ENCODE data around the gene GMDS. TPM values are rescaled to one million over a fixed set of nuclear protein-coding genes. Genes with fewer than 3 reads are reported as not detected.
A peak's percentile ranks its signal among the peaks of the same experiment; 100 is the strongest.

GMDS gene
- total and polyA plus RNA-seq, 2 donors (not counting 3 experiments of a cell fraction or from before 2014, with no cell fraction given), result 9.8 to 23.5 TPM

- Histone ChIP-seq H3K4me3 (replicated peaks in 1 of 3; ENCODE audit: insufficient read depth in 1 of 3, low read depth in 1 of 3, low read length in 3 of 3) (no peak overlapping the region), H3K9ac (replicated peaks; ENCODE audit: extremely low read depth, insufficient read depth, low read length) (no peak overlapping the region), H3K9me3 (replicated peaks; ENCODE audit: control insufficient read depth, insufficient read depth, low read length) (no peaks in the 10 kb centered on the region), H3K36me3 (ENCODE audit: control insufficient read depth in 2 of 2, extremely low read depth in 1 of 2, insufficient read depth in 2 of 2, low read length in 2 of 2) (no peaks in the 10 kb centered on the region), H3K9me1 (replicated peaks; ENCODE audit: control insufficient read depth, extremely low read depth, insufficient read depth, low read length) (no peaks in the 10 kb centered on the region), H2AFZ (ENCODE audit: low read depth, low read length) (no peak overlapping the region), H3K27ac (ENCODE audit: insufficient read depth, low read depth, low read length) (no peak overlapping the region), H4K20me1 (replicated peaks; ENCODE audit: control insufficient read depth, extremely low read depth, insufficient read depth, low read length) (no peaks in the 10 kb centered on the region), H3K79me2 (ENCODE audit: control insufficient read depth, insufficient read depth, low read length) (no peaks in the 10 kb centered on the region), H3K4me2 (ENCODE audit: insufficient read depth, low read length) (peak overlapping the region; percentile 63), H3K4me1 (ENCODE audit: control insufficient read depth, extremely low read depth, insufficient read depth, low read length) (peaks cover 30% of the 10 kb centered on the region), H3K27me3 (ENCODE audit: control insufficient read depth in 2 of 2, insufficient read depth in 2 of 2, low read length in 2 of 2) (no peaks in the 10 kb centered on the region)
- ChIA-PET POLR2A (no interaction called here), CTCF (interaction anchor here (0.8 to 2.2 kb wide), 8 partner anchors 12 to 618 kb away, joined by 3 to 8 read pairs (median 4); no protein-coding TSS in a partner anchor)
- peak; percentile 88 for DNase-seq (ENCODE audit: low read depth, low spot score)
- FAIRE-seq, result peak; percentile 85
- intact Hi-C loops (cut with micrococcal nuclease), result loop anchor here (5.0 kb wide), 1 partner anchor 115 kb away; the partner anchor contains the start of gene GMDS
- dilution Hi-C loops (cut with MboI; ENCODE audit: extremely low pct_ligation_motif_present, low sequenced_read_pairs), result no loop called here
- TF ChIP-seq JUN (IDR thresholded peaks at IDR 0.05; ENCODE audit: borderline replicate concordance, insufficient read depth, insufficient read length, low read depth) (peak; percentile 55), POLR2A (IDR thresholded peaks at IDR 0.05; ENCODE audit: low read depth, low read length) (no peak), FOS (IDR thresholded peaks at IDR 0.05; ENCODE audit: borderline replicate concordance, insufficient read depth, low read length) (peak; percentile 46), MAX (IDR thresholded peaks at IDR 0.05; ENCODE audit: insufficient read depth, insufficient read length) (no peak)
- no TSS peak for BruUV-seq (replicated peaks)
Measured at GRCh38 chr6:2132416-2132815, 113.0 kb downstream of the GMDS start.

GRCh38 chr6:2129182-2129621 lies 116.2 kb downstream of the GMDS start:
- Histone ChIP-seq H3K9me3 (replicated peaks; ENCODE audit: control insufficient read depth, insufficient read depth, low read length) (no peaks in the 10 kb centered on the region), H3K27ac (ENCODE audit: insufficient read depth, low read depth, low read length) (no peak overlapping the region), H3K9ac (replicated peaks; ENCODE audit: extremely low read depth, insufficient read depth, low read length) (no peak overlapping the region), H4K20me1 (replicated peaks; ENCODE audit: control insufficient read depth, extremely low read depth, insufficient read depth, low read length) (no peaks in the 10 kb centered on the region), H3K4me3 (replicated peaks in 1 of 3; ENCODE audit: insufficient read depth in 1 of 3, low read depth in 1 of 3, low read length in 3 of 3) (no peak overlapping the region), H3K4me2 (ENCODE audit: insufficient read depth, low read length) (no peak overlapping the region), H2AFZ (ENCODE audit: low read depth, low read length) (no peak overlapping the region), H3K4me1 (ENCODE audit: control insufficient read depth, extremely low read depth, insufficient read depth, low read length) (peaks cover 42% of the 10 kb centered on the region), H3K36me3 (ENCODE audit: control insufficient read depth in 2 of 2, extremely low read depth in 1 of 2, insufficient read depth in 2 of 2, low read length in 2 of 2) (no peaks in the 10 kb centered on the region), H3K9me1 (replicated peaks; ENCODE audit: control insufficient read depth, extremely low read depth, insufficient read depth, low read length) (no peaks in the 10 kb centered on the region), H3K27me3 (ENCODE audit: control insufficient read depth in 2 of 2, insufficient read depth in 2 of 2, low read length in 2 of 2) (no peaks in the 10 kb centered on the region), H3K79me2 (ENCODE audit: control insufficient read depth, insufficient read depth, low read length) (no peaks in the 10 kb centered on the region)
- FAIRE-seq (no peak), DNase-seq (ENCODE audit: low read depth, low spot score) (no peak)
- ChIA-PET CTCF (no interaction called here), POLR2A (no interaction called here)
- intact Hi-C loops (cut with micrococcal nuclease) (no loop called here), dilution Hi-C loops (cut with MboI; ENCODE audit: extremely low pct_ligation_motif_present, low sequenced_read_pairs) (no loop called here)
- no TSS peak for BruUV-seq (replicated peaks)
- TF ChIP-seq POLR2AphosphoS5 (IDR thresholded peaks at IDR 0.05; ENCODE audit: insufficient read depth, low read depth, low read length) (no peak), MYC (IDR thresholded peaks at IDR 0.05; ENCODE audit: low read depth, low read length) (no peak), EZH2 (IDR thresholded peaks at IDR 0.05; ENCODE audit: borderline replicate concordance, low read depth, low read length, severe bottlenecking) (no peak), POLR2A (IDR thresholded peaks at IDR 0.05; ENCODE audit: low read depth, low read length) (no peak), MAX (IDR thresholded peaks at IDR 0.05; ENCODE audit: insufficient read depth, insufficient read length) (no peak), CTCF (IDR thresholded peaks at IDR 0.05; ENCODE audit: extremely low read depth in 1 of 2, insufficient read depth in 1 of 2, low read depth in 1 of 2, low read length in 2 of 2) (no peak), JUN (IDR thresholded peaks at IDR 0.05; ENCODE audit: borderline replicate concordance, insufficient read depth, insufficient read length, low read depth) (no peak), GATA2 (IDR thresholded peaks at IDR 0.05; ENCODE audit: insufficient read depth, insufficient read length, low read depth, low read length) (no peak), FOS (IDR thresholded peaks at IDR 0.05; ENCODE audit: borderline replicate concordance, insufficient read depth, low read length) (no peak)

All from endothelial cell of umbilical vein (primary cell).